GM12891 (cell line): Measurements from ENCODE around the gene SLC46A3.

Experiments
- PAX5 ChIP-seq: IDR thresholded peaks from 2 replicates; pipeline ENCODE4 v1.6.1; 2011; ENCODE audit warnings: low read length, moderate library complexity, mild to moderate bottlenecking; ENCODE audit not compliant: insufficient read depth, severe bottlenecking
- POLR2A ChIP-seq: IDR thresholded peaks from 2 replicates; pipeline ENCODE4 v1.6.1; 2011; ENCODE audit warnings: low read depth, low read length, control low read depth
- POLR2AphosphoS5 ChIP-seq: IDR thresholded peaks from 2 replicates; pipeline ENCODE4 v1.6.1; 2011; ENCODE audit warnings: low read depth, low read length, control low read depth
- POU2F2 ChIP-seq: IDR thresholded peaks from 2 replicates; pipeline ENCODE4 v1.6.1; 2011; ENCODE audit warnings: low read depth, mild to moderate bottlenecking, control low read depth, low read length, moderate library complexity
- SPI1 ChIP-seq: IDR thresholded peaks from 2 replicates; pipeline ENCODE4 v1.6.1; 2011; ENCODE audit warnings: low read depth, low read length, control low read depth
- TAF1 ChIP-seq: IDR thresholded peaks from 2 replicates; pipeline ENCODE4 v1.6.1; 2011; ENCODE audit warnings: low read depth, low read length, control low read depth

GRCh38 chr13:28704282-28704681, 14.5 kb downstream of the SLC46A3 start:
- no peak for TF ChIP-seq POLR2AphosphoS5
- no peak for TF ChIP-seq POLR2A
- TF ChIP-seq POU2F2: no peak
- TF ChIP-seq TAF1: no peak
- TF ChIP-seq SPI1: no peak
- no peak for TF ChIP-seq PAX5
